Caco-2 (cell line): ENCODE measurements around the gene HMMR. TPM values are rescaled to one million over a fixed set of nuclear protein-coding genes. Genes with fewer than 3 reads are reported as not detected.

ENCODE experiments used
- BruUV-seq: library from RNA; stranded (reverse); fragments of 400-500 nt; replicated peaks from 2 replicates; lab custom pipeline; 2021; lab: Mats Ljungman, UMichigan
- CTCF ChIA-PET: fragments of 300-600 bp; sonication (Branson Sonifier 250); formaldehyde crosslinking; loops from one replicate; lab custom pipeline; 2022; ENCODE audit warnings: antibody characterized with exemption; lab: Charles Lee
- POLR2A ChIA-PET: fragments of 300-600 bp; sonication (Branson Sonifier 250); formaldehyde crosslinking; loops from one replicate; lab custom pipeline; 2022; ENCODE audit warnings: antibody characterized with exemption; lab: Charles Lee
- DNase-seq, 2 experiments: peaks; one replicate each; pipeline versions ENCODE4 v3.0.0 to v3.0.0-alpha.2; 2020 to 2022
- H3K27me3 ChIP-seq: replicated peaks from 2 replicates; pipeline ENCODE4 v1.6.0; 2011; ENCODE audit warnings: low read length; ENCODE audit not compliant: control insufficient read depth, insufficient read depth
- H3K36me3 ChIP-seq: 2 replicates; pipeline ENCODE4 v1.5.1; 2011; ENCODE audit warnings: low read length; ENCODE audit not compliant: control insufficient read depth, insufficient read depth
- H3K4me1 ChIP-seq: fragments of 250-450 bp; sonication (Bioruptor Pico); 2 replicates; pipeline ENCODE4 v1.5.1; 2020; ENCODE audit warnings: mild to moderate bottlenecking
- H3K4me3 ChIP-seq: 2 replicates; pipeline ENCODE4 v1.5.1; 2011; ENCODE audit warnings: low read depth, mild to moderate bottlenecking, control low read depth, low read length
- H3K9me3 ChIP-seq: fragments of 250-450 bp; sonication (Bioruptor Pico); 2 replicates; pipeline ENCODE4 v1.5.1; 2020; ENCODE audit warnings: mild to moderate bottlenecking, moderate library complexity
- H3K27ac Mint-ChIP-seq: one replicate; pipeline ENCODE4 v1.8.0; 2022; ENCODE audit warnings: mixed read lengths; ENCODE audit not compliant: unreplicated experiment
- H3K27me3 Mint-ChIP-seq: one replicate; pipeline ENCODE4 v1.8.0; 2022; ENCODE audit warnings: mixed read lengths; ENCODE audit not compliant: insufficient read depth, unreplicated experiment
- H3K36me3 Mint-ChIP-seq: one replicate; pipeline ENCODE4 v1.8.0; 2022; ENCODE audit warnings: mild to moderate bottlenecking, mixed read lengths; ENCODE audit not compliant: insufficient read depth, unreplicated experiment
- H3K4me1 Mint-ChIP-seq: one replicate; pipeline ENCODE4 v1.8.0; 2022; ENCODE audit warnings: low read depth, mixed read lengths; ENCODE audit not compliant: unreplicated experiment
- H3K4me3 Mint-ChIP-seq: one replicate; pipeline ENCODE4 v1.8.0; 2022; ENCODE audit warnings: mild to moderate bottlenecking, moderate library complexity, mixed read lengths; ENCODE audit not compliant: unreplicated experiment
- H3K9me3 Mint-ChIP-seq: one replicate; pipeline ENCODE4 v1.8.0; 2022; ENCODE audit warnings: mixed read lengths; ENCODE audit not compliant: unreplicated experiment
- CTCF ChIP-seq, 2 experiments: fragments of 200-600 bp in 1 of 2; IDR thresholded peaks; 1 replicate in 1 of 2; 2 replicates in 1 of 2; pipeline versions ENCODE4 v1.5.1 to v1.8.0; 2011 to 2022; ENCODE audit warnings: antibody characterized with exemption in 1 of 2, control low read depth in 1 of 2, inconsistent platforms in 1 of 2, low read depth in 1 of 2, low read length in 1 of 2, mild to moderate bottlenecking in 1 of 2, moderate library complexity in 1 of 2; ENCODE audit not compliant: insufficient read depth in 1 of 2, severe bottlenecking in 1 of 2, unreplicated experiment in 1 of 2
- intact Hi-C: fragments of 100-400 bp; cut with micrococcal nuclease; formaldehyde crosslinking; loops from one replicate; pipeline ENCODE4 v1.10.0; 2022; ENCODE audit not compliant: unreplicated experiment
- total RNA-seq: library from RNA; stranded (reverse); gene quantifications from 2 replicates; pipeline ENCODE4 v1.2.3, GENCODE V29; 2022

Gene HMMR
- total RNA-seq, 1 experiment from 2014 or later = 64.2 TPM

GRCh38 chr5:163504079-163504931 lies 43.9 kb downstream of the HMMR start:
- no peaks in the 10 kb centered on the region for H3K9me3 Mint-ChIP-seq
- peak overlapping the region; percentile 94 for H3K27ac Mint-ChIP-seq
- BruUV-seq = no TSS peak
- Histone ChIP-seq H3K4me1 (peaks cover 23% of the 10 kb centered on the region), H3K9me3 (no peaks in the 10 kb centered on the region), H3K27me3 (no peaks in the 10 kb centered on the region), H3K36me3 (no peaks in the 10 kb centered on the region), H3K4me3 (peak overlapping the region; percentile 72)
- POLR2A ChIA-PET = interaction anchor here (1.5 kb wide), 1 partner anchor 46 kb away, joined by 6 read pairs; no protein-coding TSS in a partner anchor
- H3K36me3 Mint-ChIP-seq = peaks cover 11% of the 10 kb centered on the region
- no peak for DNase-seq
- TF ChIP-seq CTCF (IDR thresholded peaks at IDR 0.05; ENCODE audit: insufficient read depth in 1 of 2, low read depth in 1 of 2, low read length in 1 of 2, severe bottlenecking in 1 of 2, unreplicated experiment in 1 of 2) = no peak
- intact Hi-C loops = no loop called here
- peak overlapping the region; percentile 85 for H3K4me3 Mint-ChIP-seq
- H3K4me1 Mint-ChIP-seq = peaks cover 11% of the 10 kb centered on the region
- CTCF ChIA-PET = interaction anchor here (1.5 kb wide), 1 partner anchor 15 kb away, joined by 5 read pairs; no protein-coding TSS in a partner anchor
- no peaks in the 10 kb centered on the region for H3K27me3 Mint-ChIP-seq

- Mint-ChIP-seq H3K27ac (peak overlapping the region; percentile 94), H3K4me3 (peak overlapping the region; percentile 85), H3K27me3 (no peaks in the 10 kb centered on the region), H3K4me1 (peaks cover 12% of the 10 kb centered on the region), H3K36me3 (peaks cover 11% of the 10 kb centered on the region), H3K9me3 (no peaks in the 10 kb centered on the region)
- Histone ChIP-seq H3K9me3 (no peaks in the 10 kb centered on the region), H3K4me3 (peak overlapping the region; percentile 72), H3K4me1 (peaks cover 29% of the 10 kb centered on the region), H3K36me3 (no peaks in the 10 kb centered on the region), H3K27me3 (no peaks in the 10 kb centered on the region)
- no peak for TF ChIP-seq CTCF (IDR thresholded peaks at IDR 0.05; ENCODE audit: insufficient read depth in 1 of 2, low read depth in 1 of 2, low read length in 1 of 2, severe bottlenecking in 1 of 2, unreplicated experiment in 1 of 2)
- no TSS peak for BruUV-seq
- ChIA-PET POLR2A (interaction anchor here (1.0 to 1.5 kb wide), 3 partner anchors 45 to 67 kb away, joined by 3 to 19 read pairs (median 6); partner anchors contain the start of genes CCNG1, HMMR and NUDCD2), CTCF (interaction anchor here (1.0 to 1.5 kb wide), 2 partner anchors 16 to 44 kb away, joined by 4 to 5 read pairs; partner anchors contain the start of gene HMMR)
- intact Hi-C loops = loop anchor here (1.0 kb wide), 1 partner anchor 45 kb away; the partner anchor contains the start of genes HMMR and NUDCD2
- DNase-seq = no peak
Measured at GRCh38 chr5:163505049-163505367, 44.6 kb downstream of the HMMR start.

DNA sequence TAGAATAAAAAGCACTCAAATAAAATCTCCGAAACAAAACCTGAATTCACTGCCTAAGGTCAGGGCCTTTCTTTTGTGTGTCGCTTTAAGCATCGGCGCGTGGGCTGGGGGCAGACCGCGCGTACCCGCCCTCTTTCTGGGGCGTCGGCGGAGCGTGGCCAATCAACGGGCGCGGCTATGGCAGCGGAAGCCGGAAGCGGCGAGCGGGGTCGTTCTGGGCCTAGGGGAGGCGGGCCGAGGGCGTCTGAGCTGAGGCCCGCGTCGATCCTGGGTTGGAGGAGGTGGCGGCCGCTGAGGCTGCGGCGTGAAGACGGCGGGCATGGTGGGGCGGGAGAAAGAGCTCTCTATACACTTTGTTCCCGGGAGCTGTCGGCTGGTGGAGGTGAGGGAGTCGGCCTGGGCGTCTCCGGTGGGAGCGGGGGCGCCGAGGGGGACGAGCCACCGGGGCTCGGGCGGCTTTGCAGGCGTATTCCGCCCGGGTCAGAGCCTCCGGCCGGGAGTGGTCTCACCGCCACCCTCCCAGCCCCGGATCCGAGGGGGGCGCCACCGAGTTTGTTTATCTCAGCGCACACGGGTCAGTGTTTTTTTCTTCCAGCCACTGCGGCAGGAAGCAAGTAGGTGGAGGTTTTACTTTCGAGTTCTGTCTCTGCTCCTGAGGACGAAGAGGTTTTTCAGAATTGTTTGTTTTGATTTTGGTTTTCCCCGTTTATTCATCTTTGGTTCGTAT lies 45.1 kb downstream of the HMMR start, which contains the start of gene MAT2B:
Gene MAT2B (plus strand): TSS at position 252 of the 727 bp plus-strand sequence. CDS start 68 bp downstream, at position 320.
- POLR2A ChIA-PET = interaction anchor here (1.0 to 1.5 kb wide), 3 partner anchors 45 to 68 kb away, joined by 3 to 19 read pairs (median 6); partner anchors contain the start of genes CCNG1, HMMR and NUDCD2
- Mint-ChIP-seq H3K27me3 (no peaks in the 10 kb centered on the region), H3K27ac (peak within 1 kb of the TSS; percentile 94), H3K9me3 (no peaks in the 10 kb centered on the region), H3K4me1 (peaks cover 12% of the 10 kb centered on the region), H3K4me3 (peak within 1 kb of the TSS; percentile 85), H3K36me3 (peaks cover 11% of the 10 kb centered on the region)
- Histone ChIP-seq H3K27me3 (no peaks in the 10 kb centered on the region), H3K4me1 (peaks cover 29% of the 10 kb centered on the region), H3K36me3 (no peaks in the 10 kb centered on the region), H3K9me3 (no peaks in the 10 kb centered on the region), H3K4me3 (peak within 1 kb of the TSS; percentile 72)
- no TSS peak for BruUV-seq
- peak; percentile 94 to 95 for DNase-seq
- CTCF ChIA-PET = interaction anchor here (1.0 to 1.5 kb wide), 2 partner anchors 17 to 45 kb away, joined by 4 to 5 read pairs; partner anchors contain the start of gene HMMR
- intact Hi-C loops = loop anchor here (1.0 kb wide), 1 partner anchor 45 kb away; the partner anchor contains the start of genes HMMR and NUDCD2
- peak; percentile 32 to 75 for TF ChIP-seq CTCF (IDR thresholded peaks at IDR 0.05; ENCODE audit: insufficient read depth in 1 of 2, low read depth in 1 of 2, low read length in 1 of 2, severe bottlenecking in 1 of 2, unreplicated experiment in 1 of 2)
